Measurements from ENCODE around the gene COL18A1. TPM values are rescaled to one million over a fixed set of nuclear protein-coding genes. Genes with fewer than 3 reads are reported as not detected.
A peak's percentile ranks its signal among the peaks of the same experiment; 100 is the strongest.

Gene COL18A1
- total RNA-seq, 1 experiment from 2014 or later: 77.0 TPM

DNA sequence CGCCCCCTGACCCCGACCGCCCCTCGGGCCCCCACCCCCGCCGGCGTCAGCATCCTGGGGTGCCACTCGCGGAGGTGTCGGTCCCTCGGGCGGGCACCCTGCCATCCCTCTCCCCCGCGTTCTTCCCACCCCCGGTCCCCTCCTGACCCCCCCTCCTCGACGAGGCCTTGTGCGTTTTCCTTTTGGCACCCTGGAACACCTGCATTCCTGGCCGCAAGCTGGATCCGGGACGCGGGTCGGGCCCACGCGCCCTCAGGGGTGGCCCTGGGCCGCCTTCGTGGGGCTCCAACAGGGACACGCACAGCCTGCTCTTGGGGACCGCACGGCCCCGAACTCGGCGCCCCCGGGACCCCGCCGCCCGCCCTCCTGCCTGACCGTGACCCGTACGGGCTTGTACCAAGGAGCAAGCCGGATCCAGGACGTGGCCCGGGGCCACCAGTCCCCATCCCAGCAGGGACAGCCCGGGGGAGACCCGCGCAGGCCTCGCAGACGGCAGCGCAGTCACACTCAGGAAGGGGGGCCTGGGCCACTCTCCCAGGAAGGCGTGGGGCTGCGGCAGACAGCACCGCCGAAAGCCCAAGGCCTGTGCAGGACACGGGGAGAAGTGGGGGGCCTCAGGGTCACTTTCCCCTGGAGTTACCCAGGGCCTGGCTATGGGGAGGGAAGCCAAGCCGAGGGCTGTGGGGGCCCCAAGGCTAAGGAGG is 137.9 kb downstream of the COL18A1 start:
- BruUV-seq (replicated peaks): no TSS peak

DNA sequence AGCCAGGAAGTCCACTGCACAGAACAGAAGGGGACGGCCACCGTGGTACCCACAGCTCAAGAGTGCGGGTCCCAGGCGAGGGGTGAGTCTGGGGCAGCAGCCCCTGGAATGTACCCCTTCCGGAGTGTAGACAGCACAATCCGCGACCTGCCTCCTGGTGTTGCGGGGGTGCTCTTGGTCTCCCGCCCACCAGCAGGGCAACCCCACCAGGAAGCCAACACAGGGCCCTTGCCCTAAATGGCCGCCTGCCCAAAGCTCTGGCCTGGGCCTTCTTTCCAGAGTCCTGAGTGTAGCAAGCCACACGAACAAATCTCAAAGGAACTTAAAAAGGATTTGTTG is 138.4 kb downstream of the COL18A1 start:
- intact Hi-C loops (cut with micrococcal nuclease): no loop called here
- Histone ChIP-seq H3K36me3 (ENCODE audit: low read depth, low read length) (no peaks in the 10 kb centered on the region), H3K9me3 (ENCODE audit: low read length) (no peaks in the 10 kb centered on the region), H3K9ac (ENCODE audit: low read length) (no peak overlapping the region), H3K79me2 (ENCODE audit: low read length) (peaks cover 35% of the 10 kb centered on the region), H3K4me2 (ENCODE audit: low read length) (0 out of 2 replicates have a peak overlapping the region, but pooled peaks have one; percentile 96), H3K4me1 (ENCODE audit: insufficient read depth, low read length) (peaks cover 17% of the 10 kb centered on the region; the same call in 1 of the 2 replicates), H4K20me1 (ENCODE audit: low read length) (0 out of 2 replicates have a peak, but pooled peaks cover 3% of the 10 kb centered on the region), H3K27me3 (ENCODE audit: low read length) (no peaks in the 10 kb centered on the region), H3K4me3 (ENCODE audit: low read length) (no peak overlapping the region), H2AFZ (ENCODE audit: low read length) (no peak overlapping the region), H3F3A (ENCODE audit: low read length, unreplicated experiment) (peaks cover 4% of the 10 kb centered on the region), H3K27ac (ENCODE audit: low read length) (no peak overlapping the region), H3K9me2 (replicated peaks; ENCODE audit: low read length) (no peaks in the 10 kb centered on the region)
- ATAC-seq (no peak), DNase-seq (no peak)
- CTCF ChIA-PET: no interaction called here
- POLR2A ChIA-PET (ENCODE audit: unreplicated experiment): no interaction called here
- TSS peak; percentile 70 for BruUV-seq (replicated peaks)
- TF ChIP-seq, protein P1, sequence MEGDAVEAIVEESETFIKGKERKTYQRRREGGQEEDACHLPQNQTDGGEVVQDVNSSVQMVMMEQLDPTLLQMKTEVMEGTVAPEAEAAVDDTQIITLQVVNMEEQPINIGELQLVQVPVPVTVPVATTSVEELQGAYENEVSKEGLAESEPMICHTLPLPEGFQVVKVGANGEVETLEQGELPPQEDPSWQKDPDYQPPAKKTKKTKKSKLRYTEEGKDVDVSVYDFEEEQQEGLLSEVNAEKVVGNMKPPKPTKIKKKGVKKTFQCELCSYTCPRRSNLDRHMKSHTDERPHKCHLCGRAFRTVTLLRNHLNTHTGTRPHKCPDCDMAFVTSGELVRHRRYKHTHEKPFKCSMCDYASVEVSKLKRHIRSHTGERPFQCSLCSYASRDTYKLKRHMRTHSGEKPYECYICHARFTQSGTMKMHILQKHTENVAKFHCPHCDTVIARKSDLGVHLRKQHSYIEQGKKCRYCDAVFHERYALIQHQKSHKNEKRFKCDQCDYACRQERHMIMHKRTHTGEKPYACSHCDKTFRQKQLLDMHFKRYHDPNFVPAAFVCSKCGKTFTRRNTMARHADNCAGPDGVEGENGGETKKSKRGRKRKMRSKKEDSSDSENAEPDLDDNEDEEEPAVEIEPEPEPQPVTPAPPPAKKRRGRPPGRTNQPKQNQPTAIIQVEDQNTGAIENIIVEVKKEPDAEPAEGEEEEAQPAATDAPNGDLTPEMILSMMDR (conservative IDR thresholded peaks at IDR 0.05; ENCODE audit: low read depth, low read length): no peak
- TF ChIP-seq EZH2 (IDR thresholded peaks at IDR 0.05; ENCODE audit: low read length, unreplicated experiment) (no peak), EZH2phosphoT487 (IDR thresholded peaks at IDR 0.05; ENCODE audit: borderline replicate concordance, low read length) (no peak)

More for the DNA sequence above, 137.9 kb downstream of the COL18A1 start:
- peak overlapping the region; percentile 72 for H3K4me3 ChIP-seq (ENCODE audit: low read length)
- no peaks in the 10 kb centered on the region for H3F3A ChIP-seq (ENCODE audit: low read length, unreplicated experiment)
- ChIA-PET POLR2A (ENCODE audit: unreplicated experiment) (no interaction called here), CTCF (no interaction called here)
- peaks cover 17% of the 10 kb centered on the region; the same call in 1 of the 2 replicates for H3K4me1 ChIP-seq (ENCODE audit: insufficient read depth, low read length)
- peak overlapping the region; percentile 96 for H3K4me2 ChIP-seq (ENCODE audit: low read length)
- H3K9me2 ChIP-seq (replicated peaks; ENCODE audit: low read length): no peaks in the 10 kb centered on the region
- peak overlapping the region; percentile 87; the same call in 1 of the 2 replicates for H3K9ac ChIP-seq (ENCODE audit: low read length)
- H4K20me1 ChIP-seq (ENCODE audit: low read length): 0 out of 2 replicates have a peak, but pooled peaks cover 3% of the 10 kb centered on the region
- no peaks in the 10 kb centered on the region for H3K9me3 ChIP-seq (ENCODE audit: low read length)
- H3K27me3 ChIP-seq (ENCODE audit: low read length): no peaks in the 10 kb centered on the region
- H2AFZ ChIP-seq (ENCODE audit: low read length): 0 out of 2 replicates have a peak overlapping the region, but pooled peaks have one; percentile 8
- H3K36me3 ChIP-seq (ENCODE audit: low read depth, low read length): no peaks in the 10 kb centered on the region
- H3K27ac ChIP-seq (ENCODE audit: low read length): no peak overlapping the region
- peaks cover 40% of the 10 kb centered on the region for H3K79me2 ChIP-seq (ENCODE audit: low read length)
- ATAC-seq (no peak), DNase-seq (no peak)
- TF ChIP-seq, protein P1 (conservative IDR thresholded peaks at IDR 0.05; ENCODE audit: low read depth, low read length): no peak
- TF ChIP-seq EZH2 (IDR thresholded peaks at IDR 0.05; ENCODE audit: low read length, unreplicated experiment): no peak
- TF ChIP-seq EZH2phosphoT487 (IDR thresholded peaks at IDR 0.05; ENCODE audit: borderline replicate concordance, low read length): no peak
- intact Hi-C loops (cut with micrococcal nuclease): no loop called here
